H1 (cell line): Measurements from ENCODE around the gene USH1C. TPM values are rescaled to one million over a fixed set of nuclear protein-coding genes. Genes with fewer than 3 reads are reported as not detected.

Source experiments
- CTCF ChIA-PET: fragments of 300-600 bp; sonication (Branson Sonifier 250); formaldehyde crosslinking; loops from one replicate; lab custom pipeline; 2021; ENCODE audit not compliant: partially characterized antibody; lab: Charles Lee
- POLR2A ChIA-PET: fragments of 300-600 bp; sonication (Branson Sonifier 250); formaldehyde crosslinking; loops from one replicate; lab custom pipeline; 2021; ENCODE audit warnings: inconsistent platforms; ENCODE audit not compliant: partially characterized antibody; lab: Charles Lee
- DNase-seq, 2 experiments: peaks; one replicate each; pipeline versions ENCODE4 v3.0.0 to v3.0.0-alpha.2; 2010 to 2022; ENCODE audit warnings: low spot score in 2 of 2, low read depth in 1 of 2, mixed read lengths in 1 of 2
- FAIRE-seq: peaks from 2 replicates; lab custom pipeline; 2011; peaks lifted over from hg19 to GRCh38; lab: Jason Lieb, UNC
- H2AFZ ChIP-seq: 2 replicates; pipeline ENCODE4 v1.8.1; 2012; ENCODE audit warnings: low read length, inconsistent platforms
- H2AK5ac ChIP-seq: 2 replicates; pipeline ENCODE4 v1.6.1; 2013; ENCODE audit warnings: low read depth, low read length
- H2BK120ac ChIP-seq: replicated peaks from 2 replicates; pipeline ENCODE3; 2013; ENCODE audit warnings: low read depth, low read length, inconsistent platforms
- H2BK12ac ChIP-seq: 2 replicates; pipeline ENCODE4 v1.6.1; 2013; ENCODE audit warnings: low read depth, low read length
- H2BK15ac ChIP-seq: 2 replicates; pipeline ENCODE4 v1.6.1; 2013; ENCODE audit warnings: low read length
- H2BK20ac ChIP-seq: 2 replicates; pipeline ENCODE4 v1.6.1; 2013; ENCODE audit warnings: low read length
- H2BK5ac ChIP-seq: 2 replicates; pipeline ENCODE4 v1.6.1; 2013; ENCODE audit warnings: low read depth, low read length
- H3K14ac ChIP-seq: 2 replicates; pipeline ENCODE4 v1.6.1; 2013; ENCODE audit warnings: inconsistent platforms; ENCODE audit not compliant: insufficient read length
- H3K18ac ChIP-seq: 2 replicates; pipeline ENCODE4 v1.6.1; 2013; ENCODE audit warnings: low read length; ENCODE audit errors: extremely low read depth
- H3K23ac ChIP-seq: 2 replicates; pipeline ENCODE4 v1.6.1; 2013; ENCODE audit warnings: inconsistent platforms; ENCODE audit not compliant: insufficient read length
- H3K23me2 ChIP-seq: 2 replicates; pipeline ENCODE4 v1.6.1; 2013; ENCODE audit warnings: low read depth, low read length
- H3K27ac ChIP-seq: 2 replicates; pipeline ENCODE4 v1.6.1; 2011; ENCODE audit warnings: low read depth, low read length, inconsistent platforms
- H3K27me3 ChIP-seq, 4 experiments: replicated peaks in 1 of 4; 1 replicate in 1 of 4; 2 replicates in 3 of 4; pipeline versions ENCODE4 v1.6.1 to v1.8.1; 2011 to 2013; ENCODE audit warnings: low read length in 3 of 4, mild to moderate bottlenecking in 3 of 4, inconsistent platforms in 2 of 4, mixed read lengths in 2 of 4, moderate library complexity in 1 of 4; ENCODE audit not compliant: control insufficient read depth in 3 of 4, insufficient read depth in 3 of 4; ENCODE audit errors: extremely low read depth in 1 of 4
- H3K36me3 ChIP-seq, 4 experiments: 2 replicates each; pipeline versions ENCODE4 v1.6.1 to v1.8.1; 2011 to 2013; ENCODE audit warnings: mild to moderate bottlenecking in 4 of 4, low read length in 3 of 4, moderate library complexity in 2 of 4, control low read depth in 1 of 4, inconsistent platforms in 1 of 4; ENCODE audit not compliant: insufficient read depth in 4 of 4, control insufficient read depth in 2 of 4
- H3K4ac ChIP-seq: replicated peaks from 2 replicates; pipeline ENCODE3; 2013; ENCODE audit warnings: low read length, low read depth, mixed read lengths, inconsistent platforms; ENCODE audit not compliant: insufficient read length
- H3K4me1 ChIP-seq, 4 experiments: replicated peaks in 1 of 4; 1 replicate in 1 of 4; 2 replicates in 3 of 4; pipeline versions ENCODE4 v1.6.1 to v1.8.1; 2011 to 2013; ENCODE audit warnings: low read length in 3 of 4, inconsistent platforms in 2 of 4, mixed read lengths in 1 of 4; ENCODE audit not compliant: insufficient read depth in 4 of 4, control insufficient read depth in 3 of 4
- H3K4me2 ChIP-seq, 2 experiments: 2 replicates each; pipeline versions ENCODE4 v1.6.1 to v1.8.1; 2011 to 2013; ENCODE audit warnings: low read depth in 2 of 2, low read length in 2 of 2, control low read depth in 1 of 2, inconsistent platforms in 1 of 2, mild to moderate bottlenecking in 1 of 2; ENCODE audit not compliant: insufficient read depth in 1 of 2
- H3K4me3 ChIP-seq, 4 experiments: fragments of 200-600, 300-600 bp in 1 of 4; sonication (generic), shearing (Covaris generic), sonication (Bioruptor Twin) in 1 of 4; 2 replicates each; pipeline versions ENCODE4 v1.5.1 to v1.8.1; 2011 to 2016; ENCODE audit warnings: low read length in 4 of 4, low read depth in 3 of 4, control low read depth in 2 of 4, inconsistent platforms in 2 of 4, mild to moderate bottlenecking in 2 of 4, mixed read lengths in 1 of 4, moderate library complexity in 1 of 4; ENCODE audit not compliant: insufficient read depth in 2 of 4; ENCODE audit errors: extremely low read depth in 1 of 4
- H3K56ac ChIP-seq: replicated peaks from 2 replicates; pipeline ENCODE3; 2013; ENCODE audit warnings: low read depth, mild to moderate bottlenecking, mixed read lengths, low read length, inconsistent platforms; ENCODE audit not compliant: insufficient read length
- H3K79me1 ChIP-seq: 2 replicates; pipeline ENCODE4 v1.6.1; 2013; ENCODE audit warnings: low read depth, low read length, control low read depth
- H3K79me2 ChIP-seq, 2 experiments: 2 replicates each; pipeline versions ENCODE4 v1.6.1 to v1.8.1; 2012 to 2013; ENCODE audit warnings: low read length in 2 of 2, mild to moderate bottlenecking in 2 of 2, inconsistent platforms in 1 of 2; ENCODE audit not compliant: insufficient read depth in 2 of 2, control insufficient read depth in 1 of 2
- H3K9ac ChIP-seq, 4 experiments: replicated peaks in 1 of 4; 1 replicate in 1 of 4; 2 replicates in 3 of 4; pipeline versions ENCODE4 v1.6.1 to v1.8.1; 2011 to 2013; ENCODE audit warnings: low read depth in 3 of 4, low read length in 3 of 4, control low read depth in 2 of 4, mild to moderate bottlenecking in 2 of 4, moderate library complexity in 2 of 4, inconsistent platforms in 1 of 4; ENCODE audit errors: extremely low read depth in 1 of 4
- H3K9me3 ChIP-seq, 2 experiments: 2 replicates each; pipeline versions ENCODE4 v1.6.1 to v1.8.1; 2012 to 2013; ENCODE audit warnings: mild to moderate bottlenecking in 2 of 2, moderate library complexity in 2 of 2, control low read depth in 1 of 2, inconsistent platforms in 1 of 2, low read depth in 1 of 2, low read length in 1 of 2, mixed read lengths in 1 of 2; ENCODE audit not compliant: insufficient read depth in 2 of 2
- H4K20me1 ChIP-seq, 2 experiments: replicated peaks in 1 of 2; 2 replicates each; pipeline versions ENCODE3 to v1.8.1; 2011 to 2013; ENCODE audit warnings: inconsistent platforms in 2 of 2, low read length in 2 of 2, mild to moderate bottlenecking in 1 of 2; ENCODE audit not compliant: insufficient read depth in 2 of 2, control insufficient read depth in 1 of 2
- H4K5ac ChIP-seq: 2 replicates; pipeline ENCODE4 v1.6.1; 2013; ENCODE audit warnings: low read length, low read depth, mixed read lengths, inconsistent platforms; ENCODE audit not compliant: insufficient read length
- H4K8ac ChIP-seq: 2 replicates; pipeline ENCODE4 v1.8.0; 2013; ENCODE audit warnings: mild to moderate bottlenecking, moderate library complexity, low read length, inconsistent platforms; ENCODE audit not compliant: insufficient read depth; ENCODE audit errors: extremely low read depth
- H4K91ac ChIP-seq: replicated peaks from 2 replicates; pipeline ENCODE3; 2013; ENCODE audit warnings: low read length, mixed read lengths, inconsistent platforms; ENCODE audit not compliant: insufficient read length
- BRCA1 ChIP-seq: IDR thresholded peaks from 2 replicates; pipeline ENCODE4 v1.6.1; 2012; ENCODE audit warnings: low read depth, low read length, improper control_type of control experiment
- CTBP2 ChIP-seq: IDR thresholded peaks from 2 replicates; pipeline ENCODE4 v1.7.0; 2011; ENCODE audit warnings: borderline replicate concordance, mild to moderate bottlenecking, moderate library complexity, mixed read lengths, low read length; ENCODE audit not compliant: insufficient read depth, insufficient read length
- KDM1A ChIP-seq: fragments of 200-600, 300-600 bp; sonication (generic); IDR thresholded peaks from 2 replicates; pipeline ENCODE4 v1.7.1; 2016; ENCODE audit warnings: mild to moderate bottlenecking, low read length, borderline replicate concordance
- NRF1 ChIP-seq: IDR thresholded peaks from 2 replicates; pipeline ENCODE4 v1.6.1; 2011; ENCODE audit warnings: mild to moderate bottlenecking, low read depth, low read length, improper control_type of control experiment
- RAD21 ChIP-seq, 2 experiments: IDR thresholded peaks in 1 of 2; conservative IDR thresholded peaks in 1 of 2; 2 replicates each; pipeline ENCODE4 v1.6.1; 2011; ENCODE audit warnings: low read depth in 2 of 2, low read length in 2 of 2, improper control_type of control experiment in 1 of 2, inconsistent platforms in 1 of 2, mild to moderate bottlenecking in 1 of 2, moderate library complexity in 1 of 2
- SIRT6 ChIP-seq: IDR thresholded peaks from one replicate; pipeline ENCODE4 v1.7.1; 2012; ENCODE audit warnings: low read length, inconsistent platforms
- TAF1 ChIP-seq: IDR thresholded peaks from 2 replicates; pipeline ENCODE4 v1.6.1; 2011; ENCODE audit warnings: mild to moderate bottlenecking, low read depth, low read length
- TCF12 ChIP-seq: IDR thresholded peaks from 2 replicates; pipeline ENCODE4 v1.6.1; 2011; ENCODE audit warnings: low read depth, mild to moderate bottlenecking, low read length
- TEAD4 ChIP-seq: IDR thresholded peaks from 2 replicates; pipeline ENCODE4 v1.6.1; 2012; ENCODE audit warnings: low read depth, low read length, inconsistent platforms, mixed read lengths
- ZNF274 ChIP-seq: IDR thresholded peaks from 2 replicates; pipeline ENCODE4 v1.7.0; 2012; ENCODE audit warnings: low read length, borderline replicate concordance; ENCODE audit errors: extremely low read depth
- WGBS, 2 experiments: shearing (Covaris generic) in 1 of 2; methylation state at CpG; one replicate each; pipeline versions ENCODE4 v1.1.6 to v1.1.7; 2013 to 2015; ENCODE audit warnings: low lambda C conversion rate in 2 of 2, mixed read lengths in 2 of 2, inconsistent platforms in 1 of 2, low coverage in 1 of 2, missing lambda C conversion rate in 1 of 2; ENCODE audit not compliant: insufficient replicate concordance in 2 of 2, insufficient coverage in 1 of 2, insufficient read length in 1 of 2; ENCODE audit errors: extremely low coverage in 1 of 2, missing lambda C conversion rate in 1 of 2; 5-methylcytosine and 5-hydroxymethylcytosine counted together
- polyA plus RNA-seq, 7 experiments: library from polyadenylated mRNA; depleted of rRNA in 3 of 7; stranded (reverse) in 5 of 7; unstranded in 2 of 7; fragments of >200 nt in 5 of 7; fragments of 200-250 nt in 2 of 7; gene quantifications; 1 replicate in 5 of 7; 2 replicates in 1 of 7; 4 replicates in 1 of 7; pipeline versions ENCODE4 v1.2.1 to v1.2.3, GENCODE V29; 2011 to 2013; ENCODE audit warnings: missing spikeins in 2 of 7, mixed read lengths in 2 of 7
- total RNA-seq: library from RNA; stranded (reverse); fragmentation: NEBNext Ultra II Directional; extraction: Animal tissue kit (Norgen Biotek cat#: 25700); gene quantifications from 2 replicates; pipeline ENCODE4 v1.2.1, GENCODE V29; 2021
- TF ChIP-seq, protein P1 (sequence below): IDR thresholded peaks from 2 replicates; pipeline ENCODE4 v1.6.1; 2012; ENCODE audit warnings: low read length, inconsistent platforms

Gene USH1C
- total and polyA plus RNA-seq, 2 of the 8 experiments (the other 6 are each of a cell fraction or from before 2014, with no cell fraction given) = 1.3 to 1.6 TPM

DNA sequence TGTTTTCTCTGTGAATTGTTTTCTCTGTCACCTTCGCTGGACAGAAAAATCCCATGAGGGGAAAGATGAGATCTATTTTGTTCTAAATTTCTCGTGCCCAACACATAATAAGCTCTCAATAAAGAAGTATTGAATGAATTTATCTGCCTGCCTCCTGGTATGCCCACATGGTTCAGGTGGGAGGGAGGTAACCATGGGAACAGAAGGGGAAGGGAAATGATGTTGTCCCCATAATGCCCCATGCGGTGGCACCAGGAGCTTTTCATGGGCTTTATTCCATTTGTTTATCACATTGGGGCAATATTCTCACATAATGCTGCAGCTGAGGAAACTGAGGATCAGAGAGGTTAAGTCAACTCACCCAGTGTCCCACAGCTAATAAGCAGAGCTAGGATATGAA, 8.7 kb downstream of the USH1C start:
- H2BK120ac ChIP-seq = no peak overlapping the region

More for the DNA sequence above, 8.7 kb downstream of the USH1C start:
- Histone ChIP-seq H2AK5ac (no peak overlapping the region), H3K4me1 (peaks cover 0 to 6% (median 1%) of the 10 kb centered on the region in 4 experiments; a peak in 3 of 7 replicates), H3K79me1 (no peaks in the 10 kb centered on the region), H3K27ac (no peak overlapping the region), H4K91ac (no peak overlapping the region), H3K36me3 (no peaks in the 10 kb centered on the region), H3K14ac (no peak overlapping the region), H3K23me2 (no peaks in the 10 kb centered on the region), H2BK12ac (no peak overlapping the region)
- CTCF ChIA-PET = interaction anchor here (0.9 to 1.0 kb wide), 2 partner anchors 12 to 63 kb away, joined by 4 to 5 read pairs; partner anchors contain the start of gene OTOG
- no peak for DNase-seq
- TF ChIP-seq TAF1 = no peak
- no peak for TF ChIP-seq ZNF274
- TF ChIP-seq RAD21 (IDR thresholded peaks at IDR 0.05 in 1 of 2, conservative IDR thresholded peaks at IDR 0.05 in 1 of 2; ENCODE audit: low read depth in 2 of 2, low read length in 2 of 2) = no peak
- no peak for TF ChIP-seq TCF12
- no peak for TF ChIP-seq TEAD4
- no peak for TF ChIP-seq KDM1A
- TF ChIP-seq BRCA1 = no peak
- TF ChIP-seq CTBP2 = no peak
- TF ChIP-seq SIRT6 = no peak
- no peak for TF ChIP-seq NRF1
- TF ChIP-seq, protein P1, sequence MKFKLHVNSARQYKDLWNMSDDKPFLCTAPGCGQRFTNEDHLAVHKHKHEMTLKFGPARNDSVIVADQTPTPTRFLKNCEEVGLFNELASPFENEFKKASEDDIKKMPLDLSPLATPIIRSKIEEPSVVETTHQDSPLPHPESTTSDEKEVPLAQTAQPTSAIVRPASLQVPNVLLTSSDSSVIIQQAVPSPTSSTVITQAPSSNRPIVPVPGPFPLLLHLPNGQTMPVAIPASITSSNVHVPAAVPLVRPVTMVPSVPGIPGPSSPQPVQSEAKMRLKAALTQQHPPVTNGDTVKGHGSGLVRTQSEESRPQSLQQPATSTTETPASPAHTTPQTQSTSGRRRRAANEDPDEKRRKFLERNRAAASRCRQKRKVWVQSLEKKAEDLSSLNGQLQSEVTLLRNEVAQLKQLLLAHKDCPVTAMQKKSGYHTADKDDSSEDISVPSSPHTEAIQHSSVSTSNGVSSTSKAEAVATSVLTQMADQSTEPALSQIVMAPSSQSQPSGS = no peak
- TF ChIP-seq, all 59 proteins: peak for 0
- Histone ChIP-seq H3K4me3 (no peak overlapping the region), H4K20me1 (peaks cover 0 to 2% of the 10 kb centered on the region in 2 experiments), H3K9ac (no peak overlapping the region), H3K18ac (no peak overlapping the region), H3K23ac (no peak overlapping the region), H2BK5ac (no peak overlapping the region), H4K5ac (no peak overlapping the region), H4K8ac (no peak overlapping the region), H2AFZ (no peak overlapping the region), H3K4me2 (no peak overlapping the region), H3K9me3 (no peaks in the 10 kb centered on the region), H2BK15ac (no peak overlapping the region), H3K56ac (no peak overlapping the region), H2BK20ac (no peak overlapping the region), H3K79me2 (no peaks in the 10 kb centered on the region), H3K27me3 (no peaks in the 10 kb centered on the region; a peak in 1 of 7 replicates), H3K4ac (no peak overlapping the region)
- POLR2A ChIA-PET = no interaction called here
- WGBS, 2 experiments = 89% methylated on average over 3 of the region's 3 CpGs; no CpG with 5 or more reads in 1 of the 2 experiments
- FAIRE-seq = no peak
